K562 (cell line): ENCODE results near the gene CENPU. TPM values are rescaled to one million over a fixed set of nuclear protein-coding genes. Genes with fewer than 3 reads are reported as not detected.

Experiments
- BRF1 ChIP-seq: IDR thresholded peaks from 3 replicates; pipeline ENCODE4 v1.6.1; 2011; ENCODE audit warnings: borderline replicate concordance, mild to moderate bottlenecking; ENCODE audit not compliant: insufficient read length; ENCODE audit errors: extremely low read depth
- CBX5 ChIP-seq: IDR thresholded peaks from 2 replicates; pipeline ENCODE4 v1.6.1; 2014; ENCODE audit warnings: low read depth, borderline replicate concordance
- CUX1 ChIP-seq: fragments of 200-800 bp; sonication (Bioruptor generic); IDR thresholded peaks from 2 replicates; pipeline ENCODE4 v1.6.1; 2016; ENCODE audit warnings: missing genetic modification characterization, missing compliant biosample characterization
- FOXA3 ChIP-seq, 2 experiments: fragments of 450-650 bp in 1 of 2; sonication (generic) in 1 of 2; formaldehyde crosslinking; IDR thresholded peaks in 1 of 2; conservative IDR thresholded peaks in 1 of 2; 2 replicates each; pipeline versions ENCODE4 v1.4.0 to v1.8.0; 2020 to 2022; ENCODE audit warnings: mild to moderate bottlenecking in 2 of 2, missing genetic modification reagents in 1 of 2
- FOXJ2 ChIP-seq: fragments of 200-800 bp; sonication (Bioruptor generic); IDR thresholded peaks from 2 replicates; pipeline ENCODE4 v1.6.1; 2016; ENCODE audit warnings: missing genetic modification characterization, missing compliant biosample characterization
- GABPA ChIP-seq: fragments of 200-800 bp; sonication (Bioruptor generic); conservative IDR thresholded peaks from 2 replicates; pipeline ENCODE4 v1.6.1; 2016; ENCODE audit warnings: low read depth, missing genetic modification characterization, missing compliant biosample characterization
- GTF2E2 ChIP-seq: fragments of 200-800 bp; sonication (Bioruptor generic); IDR thresholded peaks from 2 replicates; pipeline ENCODE4 v1.6.1; 2016; ENCODE audit warnings: missing genetic modification characterization, missing compliant biosample characterization
- MAZ ChIP-seq, 2 experiments: fragments of 450-650 bp in 1 of 2; sonication (generic) in 1 of 2; formaldehyde crosslinking; IDR thresholded peaks in 1 of 2; conservative IDR thresholded peaks in 1 of 2; 2 replicates each; pipeline versions ENCODE4 v1.4.0 to v1.5.0; 2020; ENCODE audit warnings: mild to moderate bottlenecking in 1 of 2, missing genetic modification reagents in 1 of 2
- OTX1 ChIP-seq: fragments of 450-650 bp; formaldehyde crosslinking; IDR thresholded peaks from 2 replicates; pipeline ENCODE4 v1.4.0; 2022; ENCODE audit warnings: mild to moderate bottlenecking
- SIN3B ChIP-seq: fragments of 450-650 bp; IDR thresholded peaks from 2 replicates; pipeline ENCODE4 v1.6.1; 2017; ENCODE audit warnings: low read depth, mild to moderate bottlenecking, moderate library complexity
- TAF1 ChIP-seq: IDR thresholded peaks from 2 replicates; pipeline ENCODE4 v1.6.1; 2011; ENCODE audit warnings: mild to moderate bottlenecking, low read length, moderate library complexity; ENCODE audit not compliant: insufficient read depth, control insufficient read depth, severe bottlenecking; ENCODE audit errors: extremely low read depth
- THRAP3 ChIP-seq: fragments of 450-650 bp; IDR thresholded peaks from 2 replicates; pipeline ENCODE4 v1.6.1; 2016; ENCODE audit warnings: mild to moderate bottlenecking, inconsistent platforms, borderline replicate concordance
- ZC3H11A ChIP-seq: IDR thresholded peaks from 2 replicates; pipeline ENCODE4 v1.6.1; 2012; ENCODE audit warnings: low read depth, low read length, improper control_type of control experiment
- ZFX ChIP-seq: sonication (generic); formaldehyde crosslinking; IDR thresholded peaks from 2 replicates; pipeline ENCODE4 v1.8.0; 2022; ENCODE audit warnings: mild to moderate bottlenecking, missing genetic modification reagents, moderate library complexity
- ZKSCAN1 ChIP-seq: fragments of 150-350 bp; IDR thresholded peaks from 2 replicates; pipeline ENCODE4 v1.6.1; 2016; ENCODE audit warnings: low read depth, low read length
- ZNF121 ChIP-seq: sonication (generic); formaldehyde crosslinking; conservative IDR thresholded peaks from 2 replicates; pipeline ENCODE4 v1.8.0; 2022; ENCODE audit warnings: missing genetic modification reagents
- ZNF140 ChIP-seq: fragments of 250-450 bp; sonication (Bioruptor Pico); IDR thresholded peaks from 2 replicates; pipeline ENCODE4 v1.8.0; 2021; ENCODE audit warnings: moderate library complexity, mild to moderate bottlenecking, inconsistent platforms
- ZNF175 ChIP-seq: fragments of 200-800 bp; sonication (Bioruptor generic); IDR thresholded peaks from 2 replicates; pipeline ENCODE4 v1.6.1; 2016; ENCODE audit warnings: low read depth, mild to moderate bottlenecking, missing genetic modification characterization, missing compliant biosample characterization
- ZNF232 ChIP-seq: sonication (generic); formaldehyde crosslinking; IDR thresholded peaks from 2 replicates; pipeline ENCODE4 v1.8.0; 2022; ENCODE audit warnings: mild to moderate bottlenecking, missing genetic modification reagents
- ZNF274 ChIP-seq: IDR thresholded peaks from 2 replicates; pipeline ENCODE4 v1.6.1; 2011; ENCODE audit warnings: low read depth, mild to moderate bottlenecking, low read length, moderate library complexity, borderline replicate concordance
- polyA plus RNA-seq, 8 experiments: library from polyadenylated mRNA; depleted of rRNA in 4 of 8; stranded (reverse) in 5 of 8; unstranded in 3 of 8; fragments of >200 nt; fragmentation: Nextera tagmentation in 2 of 8; fragmentation: Illumina TruSeq in 1 of 8; extraction: Ambion mirVana in 2 of 8; extraction: Trizol in 1 of 8; gene quantifications; 2 replicates each; pipeline versions ENCODE4 v1.2.1 to v1.2.3, GENCODE V29; 2011 to 2014; ENCODE audit warnings: inconsistent platforms in 1 of 8, missing spikeins in 1 of 8
- total RNA-seq, 7 experiments: library from RNA; depleted of rRNA in 6 of 7; stranded (reverse); fragments of >200 nt in 6 of 7; fragmentation: Illumina TruSeq in 2 of 7; extraction: Trizol in 2 of 7; gene quantifications; 2 replicates each; pipeline versions ENCODE4 v1.2.1 to v1.2.3, GENCODE V29; 2011 to 2021; ENCODE audit warnings: low replicate concordance in 1 of 7
- TF ChIP-seq, protein P1 (sequence below): fragments of 450-650 bp; IDR thresholded peaks from 2 replicates; pipeline ENCODE4 v1.6.1; 2017; ENCODE audit warnings: antibody characterized with exemption

Gene CENPU
- total and polyA plus RNA-seq, 9 of the 15 experiments (the other 6 are each of a cell fraction or from before 2014, with no cell fraction given): 39.4 to 98.7 (median 84.3) TPM

- TF ChIP-seq CUX1 (CRISPR knock-in tag) (no peak; the same call in none of the 2 replicates), BRF1 (no peak), ZNF175 (peak; percentile 88), ZNF232 (no peak), THRAP3 (no peak), ZFX (CRISPR knock-in tag) (no peak), FOXA3 (CRISPR knock-in tag; conservative IDR thresholded peaks at IDR 0.05 in 1 of 2, IDR thresholded peaks at IDR 0.05 in 1 of 2) (peak; percentile 53 to 60; a peak in 3 of 4 replicates), ZKSCAN1 (peak; percentile 59; the same call in 1 of the 2 replicates), OTX1 (peak; percentile 55; the same call in 1 of the 2 replicates), SIN3B (no peak), ZNF121 (CRISPR knock-in tag) (no peak), MAZ (CRISPR knock-in tag; conservative IDR thresholded peaks at IDR 0.05 in 1 of 2, IDR thresholded peaks at IDR 0.05 in 1 of 2) (peak in 1 of 2 experiments; percentile 48; a peak in 1 of 4 replicates), ZNF274 (no peak; the same call in 1 of the 2 replicates), FOXJ2 (tag) (peak; percentile 90), GABPA (tag) (peak; percentile 32; the same call in 1 of the 2 replicates), ZC3H11A (no peak), GTF2E2 (tag) (no peak), TAF1 (peak; percentile 31), ZNF140 (CRISPR knock-in tag) (no peak), CBX5 (0 out of 2 replicates have a peak, but pooled peaks have one; percentile 11)
- TF ChIP-seq, protein P1, sequence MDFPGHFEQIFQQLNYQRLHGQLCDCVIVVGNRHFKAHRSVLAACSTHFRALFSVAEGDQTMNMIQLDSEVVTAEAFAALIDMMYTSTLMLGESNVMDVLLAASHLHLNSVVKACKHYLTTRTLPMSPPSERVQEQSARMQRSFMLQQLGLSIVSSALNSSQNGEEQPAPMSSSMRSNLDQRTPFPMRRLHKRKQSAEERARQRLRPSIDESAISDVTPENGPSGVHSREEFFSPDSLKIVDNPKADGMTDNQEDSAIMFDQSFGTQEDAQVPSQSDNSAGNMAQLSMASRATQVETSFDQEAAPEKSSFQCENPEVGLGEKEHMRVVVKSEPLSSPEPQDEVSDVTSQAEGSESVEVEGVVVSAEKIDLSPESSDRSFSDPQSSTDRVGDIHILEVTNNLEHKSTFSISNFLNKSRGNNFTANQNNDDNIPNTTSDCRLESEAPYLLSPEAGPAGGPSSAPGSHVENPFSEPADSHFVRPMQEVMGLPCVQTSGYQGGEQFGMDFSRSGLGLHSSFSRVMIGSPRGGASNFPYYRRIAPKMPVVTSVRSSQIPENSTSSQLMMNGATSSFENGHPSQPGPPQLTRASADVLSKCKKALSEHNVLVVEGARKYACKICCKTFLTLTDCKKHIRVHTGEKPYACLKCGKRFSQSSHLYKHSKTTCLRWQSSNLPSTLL: no peak
Measured at GRCh38 chr4:184684491-184685189, 49.3 kb downstream of the CENPU start (continued).
